Kidney epithelial cell (primary cell): ENCODE data around the gene MSH3. TPM values are rescaled to one million over a fixed set of nuclear protein-coding genes. Genes with fewer than 3 reads are reported as not detected.
"Not testable (repeated sequence)": the region's sequence is repeated elsewhere in the genome, so short reads cannot be mapped to it uniquely, and the experiment has no call there.

ENCODE experiments used
- DNase-seq: peaks from one replicate; pipeline ENCODE4 v3.0.0-alpha.2; 2010; ENCODE audit warnings: low read depth
- H3K27me3 ChIP-seq: 2 replicates; pipeline ENCODE4 v1.6.0; 2011; ENCODE audit warnings: low read length; ENCODE audit not compliant: control insufficient read depth, insufficient read depth
- H3K36me3 ChIP-seq: 2 replicates; pipeline ENCODE4 v1.5.1; 2011; ENCODE audit warnings: low read length; ENCODE audit not compliant: control insufficient read depth, insufficient read depth
- H3K4me3 ChIP-seq: 2 replicates; pipeline ENCODE4 v1.5.1; 2011; ENCODE audit warnings: low read depth, mild to moderate bottlenecking, control low read depth, low read length
- total RNA-seq: library from RNA; depleted of rRNA; stranded (reverse); fragments of >200 nt; gene quantifications from 2 replicates; pipeline ENCODE4 v1.2.3, GENCODE V29; 2015
- TF ChIP-seq, protein P1 (sequence below): IDR thresholded peaks from 2 replicates; pipeline ENCODE4 v1.5.1; 2011; ENCODE audit warnings: mild to moderate bottlenecking, moderate library complexity, low read length, control low read depth, inconsistent platforms; ENCODE audit not compliant: insufficient read depth, poor library complexity, severe bottlenecking

The MSH3 gene
- total RNA-seq, 1 donor from 2014 or later = 23.5 TPM

DNA sequence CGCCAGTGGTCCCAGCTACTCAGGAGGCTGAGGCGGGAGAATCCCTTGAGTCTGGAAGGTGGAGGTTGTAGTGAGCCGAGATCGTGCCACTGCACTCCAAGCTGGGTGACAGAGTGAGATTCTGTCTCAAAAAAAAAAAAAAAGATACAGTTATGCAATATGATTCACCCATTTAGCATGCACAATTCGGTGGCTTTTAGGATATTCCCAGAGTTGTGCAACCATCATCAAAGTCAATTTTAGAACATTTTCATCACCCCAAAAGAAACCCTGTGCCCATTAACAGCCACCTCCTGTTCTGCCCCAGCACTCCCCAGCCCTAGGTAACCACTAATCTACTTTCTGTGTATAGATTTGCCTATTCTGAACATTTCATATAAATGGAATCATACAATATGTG lies 4.7 kb downstream of the MSH3 start:
- no peaks in the 10 kb centered on the region for H3K36me3 ChIP-seq
- no peaks in the 10 kb centered on the region for H3K27me3 ChIP-seq
- no peak overlapping the region for H3K4me3 ChIP-seq
- no peak for DNase-seq
- TF ChIP-seq, protein P1, sequence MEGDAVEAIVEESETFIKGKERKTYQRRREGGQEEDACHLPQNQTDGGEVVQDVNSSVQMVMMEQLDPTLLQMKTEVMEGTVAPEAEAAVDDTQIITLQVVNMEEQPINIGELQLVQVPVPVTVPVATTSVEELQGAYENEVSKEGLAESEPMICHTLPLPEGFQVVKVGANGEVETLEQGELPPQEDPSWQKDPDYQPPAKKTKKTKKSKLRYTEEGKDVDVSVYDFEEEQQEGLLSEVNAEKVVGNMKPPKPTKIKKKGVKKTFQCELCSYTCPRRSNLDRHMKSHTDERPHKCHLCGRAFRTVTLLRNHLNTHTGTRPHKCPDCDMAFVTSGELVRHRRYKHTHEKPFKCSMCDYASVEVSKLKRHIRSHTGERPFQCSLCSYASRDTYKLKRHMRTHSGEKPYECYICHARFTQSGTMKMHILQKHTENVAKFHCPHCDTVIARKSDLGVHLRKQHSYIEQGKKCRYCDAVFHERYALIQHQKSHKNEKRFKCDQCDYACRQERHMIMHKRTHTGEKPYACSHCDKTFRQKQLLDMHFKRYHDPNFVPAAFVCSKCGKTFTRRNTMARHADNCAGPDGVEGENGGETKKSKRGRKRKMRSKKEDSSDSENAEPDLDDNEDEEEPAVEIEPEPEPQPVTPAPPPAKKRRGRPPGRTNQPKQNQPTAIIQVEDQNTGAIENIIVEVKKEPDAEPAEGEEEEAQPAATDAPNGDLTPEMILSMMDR = no peak

DNA sequence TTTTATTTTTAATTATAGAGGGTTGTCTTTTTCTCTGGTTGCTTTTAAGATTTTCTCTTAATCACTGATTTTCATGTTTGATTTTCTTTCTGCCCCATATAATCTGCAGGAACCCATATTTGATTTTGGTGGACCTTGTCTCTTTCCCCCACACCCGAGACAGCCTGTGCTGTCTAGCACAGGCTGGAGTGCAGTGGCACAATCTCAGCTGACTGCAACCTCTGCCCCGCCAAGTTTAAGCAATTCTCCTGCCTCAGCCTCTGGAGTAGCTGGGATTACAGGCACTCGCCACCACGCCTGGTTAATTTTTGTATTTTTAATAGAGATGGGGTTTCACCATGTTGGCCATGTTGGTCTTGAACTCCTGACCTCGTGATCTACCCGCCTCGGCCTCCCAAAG lies 6.2 kb downstream of the MSH3 start:
- H3K27me3 ChIP-seq, DNase-seq, H3K36me3 ChIP-seq, H3K4me3 ChIP-seq: not testable (repeated sequence)

DNA sequence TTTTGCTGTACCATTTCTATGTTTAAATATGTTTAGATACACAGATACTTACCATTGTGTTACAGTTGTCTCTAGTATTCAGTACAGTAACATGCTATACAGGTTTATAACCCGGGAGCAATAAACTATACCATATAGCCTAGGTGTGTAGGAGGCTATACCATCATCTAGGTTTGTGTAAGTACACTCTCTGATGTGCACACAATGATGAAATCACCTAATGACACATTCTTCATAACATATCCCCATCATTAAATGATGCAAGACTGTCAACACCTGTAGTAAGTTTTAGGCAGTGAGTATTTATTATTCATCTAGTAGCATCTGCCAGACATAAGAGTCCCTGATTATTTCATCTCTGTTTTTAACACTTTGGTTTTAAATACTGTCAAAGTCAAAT lies 7.7 kb downstream of the MSH3 start:
- TF ChIP-seq, protein P1 = no peak
- no peak overlapping the region for H3K4me3 ChIP-seq
- no peaks in the 10 kb centered on the region for H3K27me3 ChIP-seq
- no peak for DNase-seq
- H3K36me3 ChIP-seq = no peaks in the 10 kb centered on the region

DNA sequence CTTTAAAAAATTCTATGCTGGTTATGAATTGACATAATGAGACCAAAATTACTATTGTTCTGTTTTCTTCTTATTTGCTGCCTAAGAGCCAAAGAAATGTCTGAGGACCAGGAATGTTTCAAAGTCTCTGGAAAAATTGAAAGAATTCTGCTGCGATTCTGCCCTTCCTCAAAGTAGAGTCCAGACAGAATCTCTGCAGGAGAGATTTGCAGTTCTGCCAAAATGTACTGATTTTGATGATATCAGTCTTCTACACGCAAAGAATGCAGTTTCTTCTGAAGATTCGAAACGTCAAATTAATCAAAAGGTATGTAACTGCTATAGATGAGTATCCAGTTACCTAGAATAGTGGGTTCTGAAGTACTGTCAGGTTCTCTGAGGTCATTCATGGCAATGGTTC lies 10.6 kb downstream of the MSH3 start:
- Histone ChIP-seq H3K36me3 (no peaks in the 10 kb centered on the region), H3K27me3 (no peaks in the 10 kb centered on the region), H3K4me3 (no peak overlapping the region)
- DNase-seq = no peak
- TF ChIP-seq, protein P1 = no peak

DNA sequence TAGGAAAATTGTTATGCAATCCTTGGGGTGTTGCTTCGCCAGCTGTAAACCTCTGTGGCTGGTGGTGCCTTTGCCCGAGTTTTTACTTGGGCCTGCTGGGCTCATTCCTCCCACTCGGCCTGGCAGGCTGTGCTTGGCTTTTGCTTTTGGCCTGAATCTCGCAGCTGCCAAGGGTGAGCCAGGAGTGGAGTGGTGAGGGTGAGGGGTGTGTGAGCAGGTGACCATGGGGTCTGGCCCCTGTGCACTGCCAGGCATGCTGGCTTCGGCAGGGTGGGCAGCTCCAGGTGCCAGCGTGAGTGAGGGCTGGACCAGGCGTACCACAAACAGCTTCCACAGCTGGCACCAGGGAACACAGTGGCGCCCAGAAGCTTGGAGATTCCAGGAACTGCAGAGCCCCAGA lies 12.9 kb downstream of the MSH3 start:
- no peak for DNase-seq
- no peak overlapping the region for H3K4me3 ChIP-seq
- H3K36me3 ChIP-seq = no peaks in the 10 kb centered on the region
- TF ChIP-seq, protein P1 = no peak
- no peaks in the 10 kb centered on the region for H3K27me3 ChIP-seq

DNA sequence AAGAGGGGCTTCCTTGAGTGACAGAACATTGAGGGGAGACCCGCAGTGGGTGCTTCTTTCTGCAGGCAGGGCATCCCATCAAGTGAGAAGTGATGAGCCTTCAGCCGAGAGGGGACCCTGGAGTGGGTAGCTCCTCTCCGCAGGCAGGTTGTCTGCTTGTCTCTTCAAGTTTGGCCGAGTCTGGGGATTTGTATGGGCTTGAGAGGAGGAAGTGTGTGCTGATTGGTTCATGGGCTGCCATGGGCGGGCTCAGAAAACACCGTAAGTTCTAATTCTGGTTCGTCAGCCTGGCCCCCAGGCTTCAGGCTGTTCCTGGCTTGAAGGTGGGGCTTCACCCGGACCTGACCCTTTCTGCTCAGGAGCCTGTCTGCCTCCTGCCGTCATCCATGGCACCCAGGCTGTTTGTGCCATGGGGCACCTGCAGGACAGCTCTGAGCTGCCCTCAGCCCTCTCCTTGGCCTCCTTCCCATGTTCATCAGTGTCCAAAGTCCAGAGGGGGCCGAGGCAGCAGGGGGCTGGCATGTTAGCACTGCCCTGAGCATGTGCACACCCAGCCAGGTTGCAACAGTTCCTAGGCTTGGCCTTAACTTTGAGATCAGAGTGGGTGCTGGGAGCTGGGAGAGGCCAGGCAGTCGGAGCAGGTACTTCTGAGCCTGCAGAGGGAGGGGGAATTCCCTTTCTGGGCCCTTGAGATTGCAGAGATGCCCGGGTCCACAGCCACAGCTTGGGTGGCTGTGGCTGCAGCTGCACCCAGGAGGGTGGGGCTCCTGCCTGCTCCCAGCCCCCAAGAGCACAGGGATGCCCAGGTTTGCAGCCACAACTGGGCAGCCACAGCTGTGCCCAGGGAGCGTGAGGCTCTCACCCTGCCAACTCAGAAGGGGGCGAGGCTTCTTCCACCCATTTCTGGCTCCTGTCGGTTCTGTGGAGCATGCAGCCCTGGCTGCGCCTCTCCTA lies 13.8 kb downstream of the MSH3 start:
- TF ChIP-seq, protein P1 = no peak
- no peaks in the 10 kb centered on the region for H3K27me3 ChIP-seq
- no peak for DNase-seq
- no peaks in the 10 kb centered on the region for H3K36me3 ChIP-seq
- H3K4me3 ChIP-seq = no peak overlapping the region
